HepG2 (cell line): Measurements from ENCODE around the gene TASOR2. TPM values are rescaled to one million over a fixed set of nuclear protein-coding genes. Genes with fewer than 3 reads are reported as not detected.
A peak's percentile ranks its signal among the peaks of the same experiment; 100 is the strongest.

ENCODE experiments used
- CCAR2 ChIP-seq: fragments of 200-400 bp; formaldehyde crosslinking; optimal IDR thresholded peaks from 2 replicates; pipeline ENCODE3; 2018; ENCODE audit warnings: low read depth, mild to moderate bottlenecking, low read length, moderate library complexity
- DR1 ChIP-seq: sonication (generic); formaldehyde crosslinking; IDR thresholded peaks from 2 replicates; pipeline ENCODE4 v1.8.0; 2021; ENCODE audit warnings: mild to moderate bottlenecking, missing genetic modification reagents, inconsistent platforms
- EZH2 ChIP-seq: conservative IDR thresholded peaks from 2 replicates; pipeline ENCODE4 v1.6.1; 2012; ENCODE audit warnings: mild to moderate bottlenecking, low read depth, low read length, moderate library complexity
- FOXJ3 ChIP-seq: sonication (generic); formaldehyde crosslinking; IDR thresholded peaks from 2 replicates; pipeline ENCODE4 v1.4.0; 2020; ENCODE audit warnings: missing genetic modification reagents, mild to moderate bottlenecking, borderline replicate concordance
- HDAC6 ChIP-seq: fragments of 200-600 bp; sonication (generic); IDR thresholded peaks from 2 replicates; pipeline ENCODE4 v1.7.0; 2017; ENCODE audit warnings: mild to moderate bottlenecking, antibody characterized with exemption, low read length, low read depth
- HOMEZ ChIP-seq: IDR thresholded peaks from 2 replicates; pipeline ENCODE4 v1.6.1; 2016; ENCODE audit warnings: low read depth
- MIXL1 ChIP-seq: IDR thresholded peaks from 2 replicates; pipeline ENCODE4 v1.6.1; 2016
- MTF2 ChIP-seq: sonication (generic); formaldehyde crosslinking; IDR thresholded peaks from 2 replicates; pipeline ENCODE4 v1.5.0; 2020; ENCODE audit warnings: missing genetic modification reagents, borderline replicate concordance
- MYC ChIP-seq: sonication (generic); formaldehyde crosslinking; IDR thresholded peaks from 2 replicates; pipeline ENCODE4 v1.9.0; 2021; ENCODE audit warnings: missing genetic modification reagents, borderline replicate concordance
- PATZ1 ChIP-seq: sonication (generic); formaldehyde crosslinking; IDR thresholded peaks from 2 replicates; pipeline ENCODE4 v1.4.0; 2020; ENCODE audit warnings: missing genetic modification reagents
- RAD21 ChIP-seq: fragments of 450-650 bp; formaldehyde crosslinking; IDR thresholded peaks from 2 replicates; pipeline ENCODE4 v1.5.0; 2020; ENCODE audit warnings: mild to moderate bottlenecking
- SNAI1 ChIP-seq: sonication (generic); formaldehyde crosslinking; IDR thresholded peaks from 2 replicates; pipeline ENCODE4 v1.5.0; 2020; ENCODE audit warnings: mild to moderate bottlenecking, missing genetic modification reagents, borderline replicate concordance
- WIZ ChIP-seq: sonication (generic); formaldehyde crosslinking; IDR thresholded peaks from 2 replicates; pipeline ENCODE4 v1.5.1; 2020; ENCODE audit warnings: mild to moderate bottlenecking, missing genetic modification reagents
- ZBTB26 ChIP-seq: IDR thresholded peaks from 2 replicates; pipeline ENCODE4 v1.6.1; 2016; ENCODE audit warnings: missing compliant biosample characterization, missing genetic modification reagents, borderline replicate concordance
- ZHX1 ChIP-seq: sonication (generic); formaldehyde crosslinking; IDR thresholded peaks from 2 replicates; pipeline ENCODE4 v1.8.1; 2022; ENCODE audit warnings: low read depth, mild to moderate bottlenecking, missing genetic modification reagents
- ZNF224 ChIP-seq: sonication (generic); formaldehyde crosslinking; IDR thresholded peaks from 2 replicates; pipeline ENCODE4 v1.5.0; 2020; ENCODE audit warnings: mild to moderate bottlenecking, missing genetic modification reagents
- ZNF251 ChIP-seq: sonication (generic); formaldehyde crosslinking; IDR thresholded peaks from 2 replicates; pipeline ENCODE4 v1.9.0; 2021; ENCODE audit warnings: mild to moderate bottlenecking, missing genetic modification reagents
- ZNF253 ChIP-seq: sonication (generic); formaldehyde crosslinking; IDR thresholded peaks from 2 replicates; pipeline ENCODE4 v1.8.0; 2022; ENCODE audit warnings: mild to moderate bottlenecking, missing genetic modification reagents, borderline replicate concordance
- ZNF672 ChIP-seq: sonication (generic); formaldehyde crosslinking; IDR thresholded peaks from 2 replicates; pipeline ENCODE4 v1.8.1; 2022; ENCODE audit warnings: missing genetic modification reagents
- ZNF691 ChIP-seq: sonication (generic); formaldehyde crosslinking; IDR thresholded peaks from 2 replicates; pipeline ENCODE4 v1.4.0; 2020; ENCODE audit warnings: missing genetic modification reagents, low read depth, mild to moderate bottlenecking, borderline replicate concordance
- ZSCAN12 ChIP-seq: sonication (generic); formaldehyde crosslinking; IDR thresholded peaks from 2 replicates; pipeline ENCODE4 v1.9.0; 2021; ENCODE audit warnings: mild to moderate bottlenecking, missing genetic modification reagents
- polyA plus RNA-seq, 8 experiments: library from polyadenylated mRNA; depleted of rRNA in 3 of 8; stranded (reverse) in 7 of 8; unstranded in 1 of 8; fragments of >200 nt; fragmentation: Illumina TruSeq in 4 of 8; extraction: Trizol in 4 of 8; gene quantifications; 2 replicates each; pipeline versions ENCODE4 v1.2.1 to v1.2.3, GENCODE V29; 2011 to 2016; ENCODE audit warnings: low read depth in 4 of 8, missing spikeins in 1 of 8, mixed read lengths in 1 of 8; ENCODE audit not compliant: insufficient read depth in 1 of 8
- total RNA-seq, 5 experiments: library from RNA; depleted of rRNA; stranded (reverse); fragments of >200 nt; fragmentation: Illumina TruSeq; extraction: Trizol; gene quantifications; 2 replicates each; pipeline ENCODE4 v1.2.3, GENCODE V29; 2016; ENCODE audit warnings: low read depth in 1 of 5

TASOR2 gene
- total and polyA plus RNA-seq, 2 of the 13 experiments (the other 11 are each of a cell fraction or from before 2014, with no cell fraction given), result 24.2 to 55.3 TPM

- peak; percentile 37; the same call in 1 of the 2 replicates for TF ChIP-seq DR1
- no peak for TF ChIP-seq ZNF253 (CRISPR knock-in tag)
- no peak for TF ChIP-seq ZSCAN12 (CRISPR knock-in tag)
- TF ChIP-seq ZNF691 (CRISPR knock-in tag), result no peak
- no peak for TF ChIP-seq MTF2
- no peak for TF ChIP-seq WIZ
- TF ChIP-seq MYC (CRISPR knock-in tag), result peak; percentile 70; the same call in 1 of the 2 replicates
- TF ChIP-seq ZNF224 (CRISPR knock-in tag), result no peak
- TF ChIP-seq ZNF672, result no peak
- TF ChIP-seq ZBTB26 (CRISPR knock-in tag), result no peak; the same call in 1 of the 2 replicates
- peak; percentile 86; the same call in 1 of the 2 replicates for TF ChIP-seq SNAI1 (CRISPR knock-in tag)
- TF ChIP-seq RAD21, result no peak
- TF ChIP-seq ZHX1 (CRISPR knock-in tag), result 0 out of 2 replicates have a peak, but pooled peaks have one; percentile 48
- TF ChIP-seq ZNF251 (CRISPR knock-in tag), result no peak
- TF ChIP-seq PATZ1 (CRISPR knock-in tag), result peak; percentile 76
- TF ChIP-seq HOMEZ (CRISPR knock-in tag), result peak; percentile 44; the same call in 1 of the 2 replicates
- no peak for TF ChIP-seq EZH2
- TF ChIP-seq CCAR2, result no peak
- peak; percentile 62 for TF ChIP-seq FOXJ3
- TF ChIP-seq MIXL1 (CRISPR knock-in tag), result no peak
- TF ChIP-seq HDAC6, result no peak
Observed at GRCh38 chr10:5659702-5660528, 24.7 kb upstream of the TASOR2 start (continued).
